Measurements from ENCODE around the gene CARD14. TPM values are rescaled to one million over a fixed set of nuclear protein-coding genes. Genes with fewer than 3 reads are reported as not detected.

Gene CARD14
- total RNA-seq, 6 donors from 2014 or later = 0.15 to 7.3 (median 1.0) TPM

DNA sequence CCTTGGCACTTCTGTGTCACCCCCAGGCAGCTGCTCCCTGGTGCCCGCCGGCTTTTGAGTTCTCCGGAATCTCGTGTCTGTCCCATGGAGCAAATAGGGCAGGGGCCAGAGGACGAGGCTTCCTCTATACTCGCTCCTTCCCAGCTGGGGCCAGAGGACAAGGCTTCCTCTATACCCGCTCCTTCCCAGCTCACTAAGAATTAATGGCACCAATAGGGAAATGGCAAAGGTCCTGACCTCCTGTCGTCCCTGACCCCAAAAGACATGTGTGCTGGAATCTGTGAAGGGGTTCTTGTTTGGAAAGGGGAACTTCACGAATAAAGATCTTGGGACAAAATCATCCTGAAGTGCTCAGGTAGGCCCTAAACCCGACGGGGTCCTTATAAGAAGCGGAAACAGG, 42.7 kb downstream of the CARD14 start:
- H3K4me1 ChIP-seq = peaks cover 0 to 6% (median 0%) of the 10 kb centered on the region in 4 donors
- H3K27me3 ChIP-seq = no peaks in the 10 kb centered on the region
- H3K4me3 ChIP-seq = no peak overlapping the region
- DNase-seq = no peak
- peak overlapping the region in 2 of 4 donors; percentile 30 to 40 for H3K27ac ChIP-seq
- TF ChIP-seq POLR2A (IDR thresholded peaks at IDR 0.05) (no peak), EP300 (IDR thresholded peaks at IDR 0.05) (no peak), POLR2AphosphoS5 (IDR thresholded peaks at IDR 0.05) (no peak)
- TF ChIP-seq, protein P1, sequence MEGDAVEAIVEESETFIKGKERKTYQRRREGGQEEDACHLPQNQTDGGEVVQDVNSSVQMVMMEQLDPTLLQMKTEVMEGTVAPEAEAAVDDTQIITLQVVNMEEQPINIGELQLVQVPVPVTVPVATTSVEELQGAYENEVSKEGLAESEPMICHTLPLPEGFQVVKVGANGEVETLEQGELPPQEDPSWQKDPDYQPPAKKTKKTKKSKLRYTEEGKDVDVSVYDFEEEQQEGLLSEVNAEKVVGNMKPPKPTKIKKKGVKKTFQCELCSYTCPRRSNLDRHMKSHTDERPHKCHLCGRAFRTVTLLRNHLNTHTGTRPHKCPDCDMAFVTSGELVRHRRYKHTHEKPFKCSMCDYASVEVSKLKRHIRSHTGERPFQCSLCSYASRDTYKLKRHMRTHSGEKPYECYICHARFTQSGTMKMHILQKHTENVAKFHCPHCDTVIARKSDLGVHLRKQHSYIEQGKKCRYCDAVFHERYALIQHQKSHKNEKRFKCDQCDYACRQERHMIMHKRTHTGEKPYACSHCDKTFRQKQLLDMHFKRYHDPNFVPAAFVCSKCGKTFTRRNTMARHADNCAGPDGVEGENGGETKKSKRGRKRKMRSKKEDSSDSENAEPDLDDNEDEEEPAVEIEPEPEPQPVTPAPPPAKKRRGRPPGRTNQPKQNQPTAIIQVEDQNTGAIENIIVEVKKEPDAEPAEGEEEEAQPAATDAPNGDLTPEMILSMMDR (IDR thresholded peaks at IDR 0.05) = no peak
- 90 to 95% methylated on average over 12 of the region's 12 CpGs for WGBS, 2 donors
- peaks cover 4 to 97% (median 68%) of the 10 kb centered on the region in 4 donors for H3K36me3 ChIP-seq
- no peaks in the 10 kb centered on the region for H3K9me3 ChIP-seq
- ATAC-seq (ENCODE audit: low FRiP score in 2 of 2) = no peak

DNA sequence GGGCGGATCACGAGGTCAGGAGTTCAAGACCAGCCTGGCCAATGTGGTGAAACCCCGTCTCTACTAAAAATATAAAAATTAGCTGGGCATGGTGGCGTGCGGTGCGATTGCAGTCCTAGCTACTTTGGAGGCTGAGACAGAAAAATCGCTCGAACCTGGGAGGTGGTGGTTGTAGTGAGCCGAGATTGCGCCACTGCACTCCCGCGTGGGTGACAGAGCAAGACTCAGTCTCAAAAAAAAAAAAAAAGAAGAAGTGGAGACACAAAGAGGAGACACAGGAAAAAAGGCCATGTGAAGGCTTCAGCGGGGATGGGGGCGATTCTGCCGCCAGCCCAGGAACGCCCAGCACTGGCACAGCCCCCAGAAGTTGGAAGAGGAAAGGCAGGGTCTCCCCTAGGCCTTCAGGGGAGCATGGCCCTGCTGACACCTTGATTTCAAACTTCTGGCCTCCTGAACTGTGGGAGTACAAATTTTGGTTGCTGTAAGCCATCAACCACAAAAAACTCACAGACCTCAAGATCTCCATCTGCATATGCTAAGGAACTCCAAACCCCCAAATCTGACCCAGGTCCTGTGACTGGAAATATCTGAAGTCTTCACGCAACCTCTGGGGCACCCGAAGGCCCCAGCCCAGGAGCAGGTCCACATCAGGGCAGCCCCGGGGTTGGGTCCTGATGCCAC, 43.3 kb downstream of the CARD14 start:
- no peaks in the 10 kb centered on the region for H3K27me3 ChIP-seq
- no peaks in the 10 kb centered on the region for H3K9me3 ChIP-seq
- DNase-seq (peak in 1 of 2 donors; percentile 69), ATAC-seq (ENCODE audit: low FRiP score in 2 of 2) (peak in 1 of 2 donors; percentile 44)
- H3K27ac ChIP-seq = peak overlapping the region in 3 of 4 donors; percentile 1 to 73 (median 40)
- WGBS, 2 donors = 61 to 80% methylated on average over 16 to 18 of the region's 19 CpGs
- peaks cover 0 to 6% (median 3%) of the 10 kb centered on the region in 4 donors for H3K4me1 ChIP-seq
- H3K4me3 ChIP-seq = no peak overlapping the region
- TF ChIP-seq, protein P1 (IDR thresholded peaks at IDR 0.05) = no peak
- TF ChIP-seq POLR2AphosphoS5 (IDR thresholded peaks at IDR 0.05) (no peak), POLR2A (IDR thresholded peaks at IDR 0.05) (no peak), EP300 (IDR thresholded peaks at IDR 0.05) (no peak)
- H3K36me3 ChIP-seq = peaks cover 4 to 98% (median 68%) of the 10 kb centered on the region in 4 donors

DNA sequence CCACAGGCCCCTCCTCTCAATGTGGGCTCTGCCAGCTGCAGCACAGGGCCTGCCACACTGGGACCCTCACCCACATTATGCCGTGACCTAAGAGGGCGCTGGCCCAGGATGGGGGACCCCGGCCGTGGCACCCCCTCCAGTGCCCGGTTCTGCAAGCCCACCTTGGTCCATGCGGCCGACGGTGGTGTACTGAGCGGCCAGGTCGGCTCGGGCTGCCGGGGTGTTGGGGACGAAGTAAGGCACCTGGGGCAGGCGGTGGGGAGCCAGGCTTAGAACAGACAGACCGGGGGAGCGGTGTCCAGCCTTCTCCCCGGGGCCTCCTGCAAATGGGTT, 43.8 kb downstream of the CARD14 start:
- no peak for ATAC-seq (ENCODE audit: low FRiP score in 2 of 2)
- peak in 1 of 2 donors; percentile 68 for DNase-seq
- H3K4me3 ChIP-seq = no peak overlapping the region
- H3K27me3 ChIP-seq = no peaks in the 10 kb centered on the region
- WGBS, 2 donors = 96 to 100% methylated on average over 9 to 17 of the region's 17 CpGs
- peaks cover 4 to 97% (median 66%) of the 10 kb centered on the region in 4 donors for H3K36me3 ChIP-seq
- H3K4me1 ChIP-seq = peaks cover 2 to 8% (median 8%) of the 10 kb centered on the region in 4 donors
- H3K9me3 ChIP-seq = no peaks in the 10 kb centered on the region
- peak overlapping the region in 3 of 4 donors; percentile 1 to 73 (median 40) for H3K27ac ChIP-seq
- TF ChIP-seq POLR2A (IDR thresholded peaks at IDR 0.05) = no peak
- no peak for TF ChIP-seq POLR2AphosphoS5 (IDR thresholded peaks at IDR 0.05)
- TF ChIP-seq EP300 (IDR thresholded peaks at IDR 0.05) = no peak
- TF ChIP-seq, protein P1 (IDR thresholded peaks at IDR 0.05) = no peak

DNA sequence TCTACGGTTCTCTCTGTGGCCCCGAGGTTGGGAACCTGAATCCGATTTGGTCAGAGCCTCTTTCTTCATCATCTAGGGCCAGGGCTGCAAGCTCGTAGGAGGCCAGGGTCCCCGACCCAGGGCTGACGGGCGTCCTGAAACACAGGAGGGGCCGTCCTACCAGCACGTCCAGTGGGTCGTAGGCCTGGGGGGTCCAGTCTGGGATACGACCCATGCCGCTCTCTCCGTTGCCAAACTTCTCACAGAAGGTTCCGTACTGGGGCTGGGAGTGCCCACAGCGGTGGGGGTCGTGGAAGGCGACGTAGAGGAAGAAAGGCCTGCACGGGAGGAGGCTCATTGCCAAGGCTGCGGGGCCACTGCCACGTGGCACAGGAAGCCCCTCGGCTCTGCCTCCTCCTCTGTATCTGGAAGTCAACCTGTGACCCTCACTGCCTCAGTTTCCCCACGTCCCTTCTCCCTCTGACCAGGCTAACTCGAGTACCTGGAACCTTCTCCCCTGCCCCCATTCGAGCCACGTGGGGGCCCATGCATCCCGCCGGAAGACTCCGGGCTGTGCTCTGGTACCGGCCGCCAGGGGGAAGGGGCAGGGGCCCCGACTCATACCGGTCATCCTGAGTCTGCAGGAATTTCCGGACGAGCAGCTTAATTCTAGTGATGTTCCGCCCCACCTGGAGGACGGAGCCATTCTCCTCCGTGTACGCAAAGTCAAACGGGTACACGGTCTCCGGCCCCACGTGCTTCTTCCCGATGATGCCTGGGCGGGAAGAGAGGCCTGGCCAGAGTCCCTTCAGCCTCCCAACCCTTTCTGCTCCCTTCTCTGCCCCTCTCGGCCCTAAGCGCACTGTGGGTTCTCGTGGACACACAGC, 44.4 kb downstream of the CARD14 start:
- 91 to 94% methylated on average over 37 to 42 of the region's 48 CpGs for WGBS, 2 donors
- Histone ChIP-seq H3K27me3 (no peaks in the 10 kb centered on the region), H3K9me3 (no peaks in the 10 kb centered on the region), H3K4me1 (peaks cover 9 to 14% (median 13%) of the 10 kb centered on the region in 4 donors), H3K4me3 (no peak overlapping the region), H3K36me3 (peaks cover 4 to 91% (median 63%) of the 10 kb centered on the region in 4 donors), H3K27ac (peak overlapping the region in 1 of 4 donors; percentile 73)
- DNase-seq (peak in 1 of 2 donors; percentile 50), ATAC-seq (ENCODE audit: low FRiP score in 2 of 2) (no peak)
- no peak for TF ChIP-seq POLR2AphosphoS5 (IDR thresholded peaks at IDR 0.05)

DNA sequence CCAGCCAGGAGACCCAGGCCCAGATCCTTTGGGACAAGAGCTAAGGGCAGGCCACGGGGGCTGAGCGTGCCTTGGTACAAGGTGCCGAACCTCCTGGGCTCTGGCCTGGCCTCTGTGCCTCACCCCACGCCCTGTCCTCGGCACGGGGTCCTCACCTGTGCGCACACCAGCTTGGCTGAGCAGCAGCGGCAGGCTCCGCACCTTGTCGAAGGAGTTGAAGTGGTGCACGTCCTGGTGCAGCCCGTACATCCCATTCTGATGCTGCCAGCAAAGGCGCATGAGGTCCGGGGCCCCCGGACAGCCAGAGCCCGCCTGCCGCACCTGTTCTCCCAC, 45.0 kb downstream of the CARD14 start:
- Histone ChIP-seq H3K9me3 (no peaks in the 10 kb centered on the region), H3K27ac (no peak overlapping the region), H3K4me1 (peaks cover 13 to 20% (median 15%) of the 10 kb centered on the region in 4 donors), H3K4me3 (no peak overlapping the region), H3K36me3 (peaks cover 4 to 85% (median 58%) of the 10 kb centered on the region in 4 donors), H3K27me3 (no peaks in the 10 kb centered on the region)
- 93 to 98% methylated on average over 14 to 17 of the region's 17 CpGs for WGBS, 2 donors
- ATAC-seq (ENCODE audit: low FRiP score in 2 of 2) (no peak), DNase-seq (peak in 1 of 2 donors; percentile 71)
- no peak for TF ChIP-seq POLR2AphosphoS5 (IDR thresholded peaks at IDR 0.05)
- TF ChIP-seq EP300 (IDR thresholded peaks at IDR 0.05) = no peak
- TF ChIP-seq POLR2A (IDR thresholded peaks at IDR 0.05) = no peak

Measured in upper lobe of left lung (tissue), 6 donors.